Activated CD8-positive, alpha-beta T cell treated with anti-CD3 and anti-CD28 coated beads for 36 hours (primary cell): ENCODE measurements around the gene TXNDC8. TPM values are rescaled to one million over a fixed set of nuclear protein-coding genes. Genes with fewer than 3 reads are reported as not detected.

Experiments
- ATAC-seq: fragments of 200-7000 bp; cut with Tn5 transposase; one replicate; pipeline ENCODE4 v1.10.0; 2021; ENCODE audit warnings: mild to moderate bottlenecking, moderate library complexity
- CTCF ChIA-PET: fragments of 350-600 bp; sonication (Branson Sonifier 250); formaldehyde crosslinking; loops from one replicate; lab custom pipeline; 2021; ENCODE audit warnings: antibody characterized with exemption; lab: Charles Lee
- POLR2A ChIA-PET: fragments of 350-600 bp; sonication (Branson Sonifier 250); formaldehyde crosslinking; loops from one replicate; lab custom pipeline; 2021; ENCODE audit warnings: antibody characterized with exemption; lab: Charles Lee
- DNase-seq: peaks from one replicate; pipeline ENCODE4 v3.0.0-alpha.2; 2020
- H3K27ac Mint-ChIP-seq: one replicate; pipeline ENCODE4 v1.8.0; 2021; ENCODE audit warnings: mild to moderate bottlenecking, mixed read lengths
- H3K27me3 Mint-ChIP-seq: one replicate; pipeline ENCODE4 v1.8.0; 2021; ENCODE audit warnings: mixed read lengths
- H3K36me3 Mint-ChIP-seq: one replicate; pipeline ENCODE4 v1.8.0; 2021; ENCODE audit warnings: low read depth, mixed read lengths
- H3K4me1 Mint-ChIP-seq: one replicate; pipeline ENCODE4 v1.8.0; 2021; ENCODE audit warnings: low read depth, mixed read lengths
- H3K4me3 Mint-ChIP-seq: one replicate; pipeline ENCODE4 v1.8.0; 2021; ENCODE audit warnings: mild to moderate bottlenecking, moderate library complexity, mixed read lengths
- H3K9me3 Mint-ChIP-seq: one replicate; pipeline ENCODE4 v1.8.0; 2021; ENCODE audit warnings: mixed read lengths
- intact Hi-C: fragments of 100-400 bp; cut with micrococcal nuclease; formaldehyde crosslinking; loops from one replicate; pipeline ENCODE4 v1.10.0; 2022
- total RNA-seq, 2 experiments: library from RNA; stranded (reverse); gene quantifications; one replicate each; pipeline ENCODE4 v1.2.3, GENCODE V29; 2021
- TF ChIP-seq, protein P1 (sequence below): fragments of 200-600 bp; IDR thresholded peaks from one replicate; pipeline ENCODE4 v1.8.0; 2022; ENCODE audit warnings: antibody characterized with exemption, mild to moderate bottlenecking

TXNDC8 gene
- total RNA-seq, 2 experiments from 2014 or later = not detected

DNA sequence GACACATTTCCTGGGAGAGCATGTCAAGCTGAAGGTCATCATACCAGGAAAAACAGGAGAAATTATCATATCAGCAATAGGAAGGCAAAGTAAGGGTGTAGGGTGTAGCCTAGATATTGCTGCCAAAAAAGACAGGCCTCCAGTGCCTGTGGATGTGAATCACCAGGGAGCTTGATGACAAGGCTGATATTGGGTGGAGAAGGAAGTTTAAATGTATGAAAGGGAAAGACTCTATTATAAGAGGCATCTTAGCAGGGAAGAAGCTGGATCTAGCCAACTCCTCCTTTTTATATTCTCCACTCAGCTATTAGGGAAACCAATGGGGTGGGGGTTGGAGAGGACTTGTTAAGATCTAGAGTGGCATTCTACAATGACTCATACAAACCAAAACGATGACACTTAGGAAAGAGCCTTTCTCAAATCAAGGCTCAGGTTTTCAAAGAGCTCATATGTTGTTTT, 13.4 kb upstream of the TXNDC8 start:
- DNase-seq (no peak), ATAC-seq (peak; percentile 30)
- ChIA-PET CTCF (interaction anchor here (0.6 kb wide), 1 partner anchor 40 kb away, joined by 3 read pairs; no protein-coding TSS in a partner anchor), POLR2A (no interaction called here)
- intact Hi-C loops = no loop called here
- Mint-ChIP-seq H3K4me3 (no peak overlapping the region), H3K27ac (no peak overlapping the region), H3K9me3 (no peaks in the 10 kb centered on the region), H3K4me1 (no peaks in the 10 kb centered on the region), H3K27me3 (no peaks in the 10 kb centered on the region), H3K36me3 (no peaks in the 10 kb centered on the region)
- TF ChIP-seq, protein P1, sequence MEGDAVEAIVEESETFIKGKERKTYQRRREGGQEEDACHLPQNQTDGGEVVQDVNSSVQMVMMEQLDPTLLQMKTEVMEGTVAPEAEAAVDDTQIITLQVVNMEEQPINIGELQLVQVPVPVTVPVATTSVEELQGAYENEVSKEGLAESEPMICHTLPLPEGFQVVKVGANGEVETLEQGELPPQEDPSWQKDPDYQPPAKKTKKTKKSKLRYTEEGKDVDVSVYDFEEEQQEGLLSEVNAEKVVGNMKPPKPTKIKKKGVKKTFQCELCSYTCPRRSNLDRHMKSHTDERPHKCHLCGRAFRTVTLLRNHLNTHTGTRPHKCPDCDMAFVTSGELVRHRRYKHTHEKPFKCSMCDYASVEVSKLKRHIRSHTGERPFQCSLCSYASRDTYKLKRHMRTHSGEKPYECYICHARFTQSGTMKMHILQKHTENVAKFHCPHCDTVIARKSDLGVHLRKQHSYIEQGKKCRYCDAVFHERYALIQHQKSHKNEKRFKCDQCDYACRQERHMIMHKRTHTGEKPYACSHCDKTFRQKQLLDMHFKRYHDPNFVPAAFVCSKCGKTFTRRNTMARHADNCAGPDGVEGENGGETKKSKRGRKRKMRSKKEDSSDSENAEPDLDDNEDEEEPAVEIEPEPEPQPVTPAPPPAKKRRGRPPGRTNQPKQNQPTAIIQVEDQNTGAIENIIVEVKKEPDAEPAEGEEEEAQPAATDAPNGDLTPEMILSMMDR = no peak

DNA sequence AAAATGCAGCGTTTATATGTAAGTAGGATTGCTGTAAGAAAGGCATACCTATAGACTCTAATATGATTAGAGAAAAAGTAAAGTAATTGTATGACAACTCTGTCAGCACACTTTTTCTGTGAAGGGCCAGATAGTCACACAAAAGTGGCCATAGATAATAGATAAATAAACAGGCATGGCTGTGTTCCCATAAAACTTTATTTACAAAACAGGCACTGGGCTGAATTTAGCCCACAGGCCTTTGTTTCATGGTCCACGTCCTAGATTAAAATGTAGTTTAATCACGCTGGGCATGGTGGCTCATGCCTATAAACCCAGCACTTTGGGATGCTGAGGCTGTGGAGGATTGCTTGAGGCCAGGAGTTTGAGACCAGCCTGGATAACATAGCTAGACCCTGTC, 8.7 kb upstream of the TXNDC8 start:
- no peak for ATAC-seq
- Mint-ChIP-seq H3K36me3 (no peaks in the 10 kb centered on the region), H3K9me3 (no peaks in the 10 kb centered on the region), H3K4me1 (no peaks in the 10 kb centered on the region), H3K27ac (no peak overlapping the region), H3K4me3 (no peak overlapping the region), H3K27me3 (no peaks in the 10 kb centered on the region)
- intact Hi-C loops = no loop called here
- no peak for DNase-seq
- TF ChIP-seq, protein P1 = no peak
- CTCF ChIA-PET = no interaction called here
- POLR2A ChIA-PET = no interaction called here

DNA sequence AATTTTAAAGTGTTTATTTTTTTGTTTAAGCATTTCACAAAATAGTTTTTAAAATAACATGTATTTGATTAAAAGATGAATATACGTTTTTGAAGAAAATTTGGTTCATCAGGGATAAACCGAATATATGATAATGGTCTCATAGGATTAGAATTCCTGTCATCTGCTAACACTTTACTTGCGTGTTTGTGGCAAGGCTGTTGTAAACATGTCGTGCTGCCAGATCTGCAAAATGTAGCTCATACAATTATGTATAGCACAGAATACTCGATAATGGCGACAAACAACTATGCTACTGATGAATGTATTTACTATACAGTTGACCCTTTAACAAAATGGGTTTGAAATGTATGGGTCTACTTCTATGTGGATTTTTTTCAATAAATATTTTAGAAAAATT, 7.2 kb upstream of the TXNDC8 start:
- intact Hi-C loops = no loop called here
- ChIA-PET POLR2A (no interaction called here), CTCF (no interaction called here)
- no peak for DNase-seq
- no peaks in the 10 kb centered on the region for H3K4me1 Mint-ChIP-seq
- H3K27ac Mint-ChIP-seq = no peak overlapping the region
- no peaks in the 10 kb centered on the region for H3K9me3 Mint-ChIP-seq
- ATAC-seq = no peak
- H3K27me3 Mint-ChIP-seq = no peaks in the 10 kb centered on the region
- TF ChIP-seq, protein P1 = no peak
- H3K36me3 Mint-ChIP-seq = no peaks in the 10 kb centered on the region
- no peak overlapping the region for H3K4me3 Mint-ChIP-seq

DNA sequence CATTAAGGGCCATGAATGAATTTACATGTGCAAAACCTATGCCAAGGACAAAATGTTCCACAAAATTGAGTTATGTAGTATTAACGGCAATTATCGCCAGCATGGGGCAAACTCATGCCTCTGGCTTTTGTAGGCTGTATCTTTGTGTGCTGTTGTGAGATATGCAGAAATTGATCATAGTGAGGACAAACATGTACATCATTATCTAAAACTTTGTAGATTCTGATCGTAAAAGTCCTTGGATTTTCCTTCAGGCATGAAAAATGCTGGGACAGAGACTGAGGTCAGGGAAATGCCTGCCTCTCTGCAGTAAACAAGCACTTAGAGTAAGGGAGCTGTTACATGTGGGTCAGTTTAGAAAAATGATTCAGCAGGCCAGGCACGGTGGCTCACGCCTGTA, 5.9 kb upstream of the TXNDC8 start:
- no peaks in the 10 kb centered on the region for H3K36me3 Mint-ChIP-seq
- TF ChIP-seq, protein P1 = no peak
- no peaks in the 10 kb centered on the region for H3K9me3 Mint-ChIP-seq
- CTCF ChIA-PET = no interaction called here
- H3K4me1 Mint-ChIP-seq = no peaks in the 10 kb centered on the region
- ATAC-seq (no peak), DNase-seq (no peak)
- POLR2A ChIA-PET = no interaction called here
- no peak overlapping the region for H3K27ac Mint-ChIP-seq
- H3K27me3 Mint-ChIP-seq = no peaks in the 10 kb centered on the region
- intact Hi-C loops = no loop called here
- no peak overlapping the region for H3K4me3 Mint-ChIP-seq

DNA sequence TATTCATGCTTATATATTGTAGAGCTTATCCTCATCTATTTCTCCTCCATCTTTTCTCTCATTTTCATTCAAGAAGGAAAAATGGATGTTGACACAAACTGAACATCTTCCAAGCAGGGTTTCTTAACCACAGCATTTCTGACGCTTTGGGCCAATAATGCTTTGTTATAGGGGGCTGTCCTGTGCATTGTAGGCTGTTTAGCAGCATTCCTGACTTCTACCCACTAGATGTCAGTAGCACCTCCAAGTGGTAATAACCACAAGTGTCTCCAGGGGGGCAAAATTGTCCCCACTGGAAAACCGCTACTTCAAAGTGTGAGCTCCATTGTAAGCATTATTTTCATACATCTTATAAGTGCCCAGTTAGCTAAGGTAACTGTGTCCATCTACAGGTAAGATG, 2.6 kb upstream of the TXNDC8 start:
- no peaks in the 10 kb centered on the region for H3K9me3 Mint-ChIP-seq
- no peak overlapping the region for H3K4me3 Mint-ChIP-seq
- DNase-seq (no peak), ATAC-seq (no peak)
- no peak overlapping the region for H3K27ac Mint-ChIP-seq
- ChIA-PET CTCF (no interaction called here), POLR2A (no interaction called here)
- no peaks in the 10 kb centered on the region for H3K36me3 Mint-ChIP-seq
- intact Hi-C loops = no loop called here
- no peaks in the 10 kb centered on the region for H3K4me1 Mint-ChIP-seq
- TF ChIP-seq, protein P1 = no peak
- H3K27me3 Mint-ChIP-seq = no peaks in the 10 kb centered on the region
